H9 (cell line): ENCODE results near the gene ABCA1. TPM values are rescaled to one million over a fixed set of nuclear protein-coding genes. Genes with fewer than 3 reads are reported as not detected.

ENCODE experiments used
- DNase-seq: peaks from one replicate; pipeline ENCODE4 v3.0.0-alpha.2; 2017
- H2AFZ ChIP-seq: one replicate; pipeline ENCODE4 v1.6.1; 2013; ENCODE audit warnings: mild to moderate bottlenecking, low read length, control low read depth, moderate library complexity
- H2AK5ac ChIP-seq: 2 replicates; pipeline ENCODE4 v1.6.1; 2013; ENCODE audit warnings: low read length, control low read depth, mixed read lengths; ENCODE audit not compliant: insufficient read length
- H2BK120ac ChIP-seq: one replicate; pipeline ENCODE4 v1.6.1; 2013; ENCODE audit warnings: low read depth, mild to moderate bottlenecking, low read length, control low read depth, inconsistent platforms; ENCODE audit not compliant: poor library complexity, severe bottlenecking
- H2BK12ac ChIP-seq: 2 replicates; pipeline ENCODE4 v1.6.1; 2013; ENCODE audit warnings: low read length, control low read depth, mixed read lengths, low read depth; ENCODE audit not compliant: insufficient read length
- H2BK15ac ChIP-seq: 2 replicates; pipeline ENCODE4 v1.6.1; 2013; ENCODE audit warnings: low read depth, low read length, control low read depth
- H2BK20ac ChIP-seq: one replicate; pipeline ENCODE4 v1.6.1; 2013; ENCODE audit warnings: low read depth, mild to moderate bottlenecking, low read length, control low read depth, inconsistent platforms; ENCODE audit not compliant: poor library complexity, severe bottlenecking
- H2BK5ac ChIP-seq: 2 replicates; pipeline ENCODE4 v1.6.1; 2013; ENCODE audit warnings: low read length, control low read depth, mixed read lengths; ENCODE audit not compliant: insufficient read length
- H3K14ac ChIP-seq: 2 replicates; pipeline ENCODE4 v1.6.1; 2013; ENCODE audit warnings: low read length, control low read depth; ENCODE audit not compliant: insufficient read depth
- H3K18ac ChIP-seq: 2 replicates; pipeline ENCODE4 v1.6.1; 2013; ENCODE audit warnings: low read depth, mild to moderate bottlenecking, mixed read lengths, low read length, control low read depth; ENCODE audit not compliant: insufficient read length
- H3K23ac ChIP-seq: 2 replicates; pipeline ENCODE4 v1.6.1; 2013; ENCODE audit warnings: low read length, control low read depth, mixed read lengths, low read depth; ENCODE audit not compliant: insufficient read length
- H3K23me2 ChIP-seq: 2 replicates; pipeline ENCODE4 v1.6.1; 2013; ENCODE audit warnings: low read depth, mild to moderate bottlenecking, mixed read lengths, low read length, control low read depth; ENCODE audit not compliant: insufficient read length, poor library complexity, severe bottlenecking
- H3K27ac ChIP-seq: 2 replicates; pipeline ENCODE4 v1.5.1; 2013; ENCODE audit warnings: low read length, control low read depth, mixed read lengths, low read depth; ENCODE audit not compliant: insufficient read length
- H3K27me3 ChIP-seq: 2 replicates; pipeline ENCODE4 v1.6.1; 2013; ENCODE audit warnings: low read length, control low read depth, inconsistent platforms; ENCODE audit not compliant: insufficient read depth
- H3K4ac ChIP-seq: 2 replicates; pipeline ENCODE4 v1.6.1; 2013; ENCODE audit warnings: low read depth, mild to moderate bottlenecking, control low read depth, inconsistent platforms, low read length, moderate library complexity
- H3K4me1 ChIP-seq: 2 replicates; pipeline ENCODE4 v1.6.1; 2013; ENCODE audit warnings: low read length, control low read depth, inconsistent platforms; ENCODE audit not compliant: insufficient read depth
- H3K4me2 ChIP-seq: 2 replicates; pipeline ENCODE4 v1.6.1; 2013; ENCODE audit warnings: low read length, control low read depth, mixed read lengths; ENCODE audit not compliant: insufficient read length, insufficient read depth
- H3K56ac ChIP-seq: 2 replicates; pipeline ENCODE4 v1.6.1; 2013; ENCODE audit warnings: low read depth, mild to moderate bottlenecking, mixed read lengths, low read length, control low read depth; ENCODE audit not compliant: insufficient read length
- H3K79me1 ChIP-seq: 2 replicates; pipeline ENCODE4 v1.6.1; 2013; ENCODE audit warnings: low read depth, mild to moderate bottlenecking, moderate library complexity, low read length, control low read depth, inconsistent platforms; ENCODE audit not compliant: insufficient read depth, poor library complexity, severe bottlenecking
- H3K79me2 ChIP-seq: 2 replicates; pipeline ENCODE4 v1.6.1; 2013; ENCODE audit warnings: low read length, control low read depth, inconsistent platforms; ENCODE audit not compliant: insufficient read depth
- H3K9ac ChIP-seq: 2 replicates; pipeline ENCODE4 v1.6.1; 2013; ENCODE audit warnings: low read length, control low read depth, mixed read lengths; ENCODE audit not compliant: insufficient read length; ENCODE audit errors: extremely low read depth
- H3K9me3 ChIP-seq: one replicate; pipeline ENCODE4 v1.6.1; 2013; ENCODE audit warnings: low read depth, low read length, inconsistent platforms; ENCODE audit not compliant: control insufficient read depth
- H3T11ph ChIP-seq: one replicate; pipeline ENCODE4 v1.6.1; 2013; ENCODE audit warnings: mild to moderate bottlenecking, low read length, control low read depth, inconsistent platforms
- H4K20me1 ChIP-seq: one replicate; pipeline ENCODE4 v1.6.1; 2013; ENCODE audit not compliant: control insufficient read depth, insufficient read length, insufficient read depth
- H4K5ac ChIP-seq: 2 replicates; pipeline ENCODE4 v1.6.1; 2013; ENCODE audit warnings: low read depth, mild to moderate bottlenecking, mixed read lengths, low read length, control low read depth; ENCODE audit not compliant: insufficient read length
- H4K8ac ChIP-seq: replicated peaks from 2 replicates; pipeline ENCODE4 v1.6.1; 2013; ENCODE audit warnings: low read length, control low read depth, mixed read lengths, low read depth; ENCODE audit not compliant: insufficient read length
- H4K91ac ChIP-seq: 2 replicates; pipeline ENCODE4 v1.6.1; 2013; ENCODE audit warnings: low read depth, mild to moderate bottlenecking, moderate library complexity, mixed read lengths, low read length, control low read depth; ENCODE audit not compliant: insufficient read length
- H3K27ac Mint-ChIP-seq, 3 experiments: 2 replicates in 2 of 3; 3 replicates in 1 of 3; pipeline ENCODE4 v1.8.0; 2020 to 2021; ENCODE audit warnings: mixed read lengths in 3 of 3, mild to moderate bottlenecking in 1 of 3, moderate library complexity in 1 of 3
- H3K27me3 Mint-ChIP-seq: 2 replicates; pipeline ENCODE4 v1.8.0; 2021; ENCODE audit warnings: low read depth, mild to moderate bottlenecking, moderate library complexity, mixed read lengths
- H3K36me3 Mint-ChIP-seq, 3 experiments: 2 replicates in 2 of 3; 3 replicates in 1 of 3; pipeline ENCODE4 v1.8.0; 2020 to 2021; ENCODE audit warnings: low read depth in 3 of 3, mixed read lengths in 3 of 3; ENCODE audit not compliant: insufficient read depth in 1 of 3
- H3K4me1 Mint-ChIP-seq, 2 experiments: 2 replicates each; pipeline ENCODE4 v1.8.0; 2020; ENCODE audit warnings: mixed read lengths in 2 of 2
- H3K4me3 Mint-ChIP-seq, 2 experiments: 2 replicates in 1 of 2; 3 replicates in 1 of 2; pipeline ENCODE4 v1.8.0; 2020 to 2021; ENCODE audit warnings: mild to moderate bottlenecking in 2 of 2, mixed read lengths in 2 of 2, moderate library complexity in 1 of 2
- H3K9me3 Mint-ChIP-seq, 2 experiments: 2 replicates in 1 of 2; 3 replicates in 1 of 2; pipeline ENCODE4 v1.8.0; 2020; ENCODE audit warnings: mild to moderate bottlenecking in 2 of 2, mixed read lengths in 2 of 2, moderate library complexity in 1 of 2
- WGBS: extraction: QIAGEN DNeasy Blood & Tissue Kit; methylation state at CpG from one replicate; pipeline ENCODE4 v1.1.7; 2013; ENCODE audit warnings: missing lambda C conversion rate, low lambda C conversion rate, mixed read lengths; ENCODE audit not compliant: insufficient read length; ENCODE audit errors: extremely low coverage; 5-methylcytosine and 5-hydroxymethylcytosine counted together
- total RNA-seq: library from RNA; stranded (reverse); gene quantifications from 2 replicates; pipeline ENCODE4 v1.2.1, GENCODE V29; 2021
- TF ChIP-seq, protein P1 (sequence below): fragments of 200-600 bp; sonication (generic); conservative IDR thresholded peaks from 3 replicates; pipeline ENCODE4 v1.8.0; 2021; ENCODE audit warnings: antibody characterized with exemption, mild to moderate bottlenecking

Gene ABCA1
- total RNA-seq, 1 experiment from 2014 or later: 16.6 TPM

DNA sequence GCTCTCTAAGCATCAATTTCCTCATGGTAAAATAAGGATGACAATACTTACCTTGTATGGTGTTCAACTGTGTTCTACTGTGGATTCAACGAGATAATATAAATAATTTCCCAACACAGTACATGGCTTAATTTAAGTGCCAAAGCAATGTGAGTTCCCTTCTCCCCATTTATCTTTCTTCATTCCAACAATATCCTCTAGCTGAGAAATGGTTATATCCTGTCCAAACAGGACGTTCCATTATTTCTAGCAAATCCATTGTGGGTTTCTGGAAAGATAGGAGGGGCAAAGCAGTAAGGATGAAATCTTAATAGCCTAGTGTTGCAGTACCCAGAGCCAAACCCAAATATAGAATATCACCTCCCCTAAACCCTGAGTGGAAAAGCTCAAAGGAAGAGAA, 22.0 kb downstream of the ABCA1 start:
- no peak overlapping the region for H4K5ac ChIP-seq
- H2BK20ac ChIP-seq: no peak overlapping the region
- no peak overlapping the region for H2AK5ac ChIP-seq
- no peaks in the 10 kb centered on the region for H3K27me3 ChIP-seq
- Mint-ChIP-seq H3K4me1 (peaks cover 19 to 26% of the 10 kb centered on the region in 2 experiments), H3K36me3 (no peaks in the 10 kb centered on the region; a peak in 1 of 7 replicates), H3K27ac (no peak overlapping the region), H3K27me3 (no peaks in the 10 kb centered on the region), H3K4me3 (no peak overlapping the region), H3K9me3 (no peaks in the 10 kb centered on the region)
- no peak overlapping the region for H3K27ac ChIP-seq
- H3K4me2 ChIP-seq: no peak overlapping the region
- no peaks in the 10 kb centered on the region for H3K79me1 ChIP-seq
- no peak overlapping the region for H3K18ac ChIP-seq
- H4K8ac ChIP-seq: no peak overlapping the region
- H3K4ac ChIP-seq: no peak overlapping the region
- no peak overlapping the region for H3K9ac ChIP-seq
- H3T11ph ChIP-seq: no peak overlapping the region
- no peaks in the 10 kb centered on the region for H4K20me1 ChIP-seq
- DNase-seq: no peak
- H3K9me3 ChIP-seq: no peaks in the 10 kb centered on the region
- no CpG with 5 or more reads among the region's 2 CpGs for WGBS
- no peak overlapping the region for H2BK5ac ChIP-seq
- no peak overlapping the region for H3K23ac ChIP-seq
- no peak overlapping the region for H2BK12ac ChIP-seq
- no peaks in the 10 kb centered on the region for H3K23me2 ChIP-seq
- TF ChIP-seq, protein P1, sequence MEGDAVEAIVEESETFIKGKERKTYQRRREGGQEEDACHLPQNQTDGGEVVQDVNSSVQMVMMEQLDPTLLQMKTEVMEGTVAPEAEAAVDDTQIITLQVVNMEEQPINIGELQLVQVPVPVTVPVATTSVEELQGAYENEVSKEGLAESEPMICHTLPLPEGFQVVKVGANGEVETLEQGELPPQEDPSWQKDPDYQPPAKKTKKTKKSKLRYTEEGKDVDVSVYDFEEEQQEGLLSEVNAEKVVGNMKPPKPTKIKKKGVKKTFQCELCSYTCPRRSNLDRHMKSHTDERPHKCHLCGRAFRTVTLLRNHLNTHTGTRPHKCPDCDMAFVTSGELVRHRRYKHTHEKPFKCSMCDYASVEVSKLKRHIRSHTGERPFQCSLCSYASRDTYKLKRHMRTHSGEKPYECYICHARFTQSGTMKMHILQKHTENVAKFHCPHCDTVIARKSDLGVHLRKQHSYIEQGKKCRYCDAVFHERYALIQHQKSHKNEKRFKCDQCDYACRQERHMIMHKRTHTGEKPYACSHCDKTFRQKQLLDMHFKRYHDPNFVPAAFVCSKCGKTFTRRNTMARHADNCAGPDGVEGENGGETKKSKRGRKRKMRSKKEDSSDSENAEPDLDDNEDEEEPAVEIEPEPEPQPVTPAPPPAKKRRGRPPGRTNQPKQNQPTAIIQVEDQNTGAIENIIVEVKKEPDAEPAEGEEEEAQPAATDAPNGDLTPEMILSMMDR: no peak
- H3K56ac ChIP-seq: no peak overlapping the region
- H3K14ac ChIP-seq: no peak overlapping the region
- peaks cover 4% of the 10 kb centered on the region; the same call in 1 of the 2 replicates for H3K4me1 ChIP-seq
- H4K91ac ChIP-seq: no peak overlapping the region
- no peak overlapping the region for H2BK120ac ChIP-seq
- H2BK15ac ChIP-seq: no peak overlapping the region
- H2AFZ ChIP-seq: no peak overlapping the region
- no peaks in the 10 kb centered on the region for H3K79me2 ChIP-seq
